ENCODE data around the gene EOLA1.

EOLA1 gene

GRCh38 chrX:149506349-149506748, 34.5 kb upstream of the EOLA1 start:
- DNase-seq (ENCODE audit: low read depth): no peak
- H3K4me3 ChIP-seq (ENCODE audit: low read depth, low read length): no peak overlapping the region
- TF ChIP-seq CTCF (IDR thresholded peaks at IDR 0.05; ENCODE audit: low read depth, low read length, missing control alignments): no peak

DNA sequence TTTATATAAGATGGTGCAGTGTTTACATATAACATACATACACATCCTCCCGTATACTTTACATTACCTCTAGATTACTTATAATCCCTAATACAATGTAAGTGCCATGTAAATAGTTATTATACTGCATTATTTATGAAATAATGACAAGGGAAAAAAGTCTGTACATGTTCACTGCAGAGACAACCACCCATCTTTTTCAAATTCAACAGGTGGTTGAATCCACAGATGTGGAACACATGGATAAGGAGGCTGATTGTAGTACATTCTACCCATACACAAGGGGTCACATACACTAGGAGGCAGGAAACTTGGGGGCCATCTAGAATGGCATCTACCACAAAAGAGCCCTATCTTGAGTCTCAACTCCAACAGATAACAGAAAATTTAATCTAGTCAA, 32.3 kb upstream of the EOLA1 start:
- TF ChIP-seq CTCF (IDR thresholded peaks at IDR 0.05; ENCODE audit: low read depth, low read length, missing control alignments): no peak
- DNase-seq (ENCODE audit: low read depth): no peak
- no peak overlapping the region for H3K4me3 ChIP-seq (ENCODE audit: low read depth, low read length)

- no peak for DNase-seq (ENCODE audit: low read depth)
- peak; percentile 31 for TF ChIP-seq CTCF (IDR thresholded peaks at IDR 0.05; ENCODE audit: low read depth, low read length, missing control alignments)
- H3K4me3 ChIP-seq (ENCODE audit: low read depth, low read length): no peak overlapping the region
Measured at GRCh38 chrX:149510386-149510785, 30.4 kb upstream of the EOLA1 start.

DNA sequence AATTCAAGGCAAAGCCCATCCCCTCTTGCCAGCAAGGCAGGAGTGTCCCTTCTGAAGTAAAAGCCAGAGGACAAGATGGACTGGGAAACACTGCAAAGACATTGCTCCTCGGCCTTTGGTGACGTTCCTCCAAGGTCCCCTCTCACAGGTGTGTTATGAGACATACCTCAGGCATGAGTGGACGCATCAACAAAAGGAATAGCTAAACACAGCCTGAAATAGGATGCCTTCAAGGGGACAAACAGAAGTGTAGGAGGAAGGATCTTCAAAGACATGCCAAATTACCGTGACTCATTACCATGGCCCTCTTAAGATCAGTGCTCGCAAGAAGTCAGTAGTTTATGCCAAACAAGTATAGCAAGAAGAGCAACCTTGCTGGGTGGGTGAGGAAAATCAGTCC, 29.7 kb upstream of the EOLA1 start:
- no peak overlapping the region for H3K4me3 ChIP-seq (ENCODE audit: low read depth, low read length)
- no peak for DNase-seq (ENCODE audit: low read depth)
- TF ChIP-seq CTCF (IDR thresholded peaks at IDR 0.05; ENCODE audit: low read depth, low read length, missing control alignments): no peak

GRCh38 chrX:149512225-149512885, 28.5 kb upstream of the EOLA1 start:
- no peak overlapping the region for H3K4me3 ChIP-seq (ENCODE audit: low read depth, low read length)
- no peak for DNase-seq (ENCODE audit: low read depth)
- peak; percentile 67 for TF ChIP-seq CTCF (IDR thresholded peaks at IDR 0.05; ENCODE audit: low read depth, low read length, missing control alignments)

DNA sequence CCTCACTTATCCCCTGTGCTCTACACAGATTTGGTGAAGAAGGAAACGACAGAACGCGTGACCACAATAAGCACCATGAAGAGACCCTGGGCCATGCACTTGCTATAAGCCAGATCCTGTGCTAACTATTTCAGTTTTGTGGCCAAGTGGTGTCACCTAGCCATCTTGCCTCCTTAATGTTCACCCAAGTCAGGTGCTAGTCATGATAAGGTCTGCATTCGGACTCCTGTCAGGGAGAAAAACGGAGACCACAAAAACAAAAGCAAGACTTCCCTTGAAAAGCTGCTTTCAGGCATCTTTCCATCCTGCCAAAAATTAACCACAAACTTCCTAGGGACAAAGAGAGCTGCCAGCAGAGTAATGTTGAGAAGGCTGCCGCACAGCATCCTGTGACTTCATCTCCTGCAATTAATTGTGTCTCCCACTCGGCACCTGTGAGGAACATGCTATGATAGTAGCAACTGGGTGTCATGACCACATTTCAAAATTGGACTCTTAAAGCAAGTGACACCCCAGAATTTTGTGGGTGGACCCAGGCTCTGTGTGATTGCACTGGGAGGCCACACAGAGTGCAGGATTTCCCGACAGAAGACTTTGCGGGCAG, 26.9 kb upstream of the EOLA1 start:
- DNase-seq (ENCODE audit: low read depth): no peak
- H3K4me3 ChIP-seq (ENCODE audit: low read depth, low read length): no peak overlapping the region
- TF ChIP-seq CTCF (IDR thresholded peaks at IDR 0.05; ENCODE audit: low read depth, low read length, missing control alignments): no peak

Data from GM12864 (cell line).